H1 (cell line): ENCODE results near the gene RRP1. TPM values are rescaled to one million over a fixed set of nuclear protein-coding genes. Genes with fewer than 3 reads are reported as not detected.
A peak's percentile ranks its signal among the peaks of the same experiment; 100 is the strongest.

Experiments used
- CTCF ChIA-PET: fragments of 300-600 bp; sonication (Branson Sonifier 250); formaldehyde crosslinking; loops from one replicate; lab custom pipeline; 2021; ENCODE audit not compliant: partially characterized antibody; lab: Charles Lee
- POLR2A ChIA-PET: fragments of 300-600 bp; sonication (Branson Sonifier 250); formaldehyde crosslinking; loops from one replicate; lab custom pipeline; 2021; ENCODE audit warnings: inconsistent platforms; ENCODE audit not compliant: partially characterized antibody; lab: Charles Lee
- DNase-seq, 2 experiments: peaks; one replicate each; pipeline versions ENCODE4 v3.0.0 to v3.0.0-alpha.2; 2010 to 2022; ENCODE audit warnings: low spot score in 2 of 2, low read depth in 1 of 2, mixed read lengths in 1 of 2
- FAIRE-seq: peaks from 2 replicates; lab custom pipeline; 2011; peaks lifted over from hg19 to GRCh38; lab: Jason Lieb, UNC
- H2AFZ ChIP-seq: 2 replicates; pipeline ENCODE4 v1.8.1; 2012; ENCODE audit warnings: low read length, inconsistent platforms
- H2AK5ac ChIP-seq: 2 replicates; pipeline ENCODE4 v1.6.1; 2013; ENCODE audit warnings: low read depth, low read length
- H2BK120ac ChIP-seq: replicated peaks from 2 replicates; pipeline ENCODE3; 2013; ENCODE audit warnings: low read depth, low read length, inconsistent platforms
- H2BK12ac ChIP-seq: 2 replicates; pipeline ENCODE4 v1.6.1; 2013; ENCODE audit warnings: low read depth, low read length
- H2BK15ac ChIP-seq: 2 replicates; pipeline ENCODE4 v1.6.1; 2013; ENCODE audit warnings: low read length
- H2BK20ac ChIP-seq: 2 replicates; pipeline ENCODE4 v1.6.1; 2013; ENCODE audit warnings: low read length
- H2BK5ac ChIP-seq: 2 replicates; pipeline ENCODE4 v1.6.1; 2013; ENCODE audit warnings: low read depth, low read length
- H3K14ac ChIP-seq: 2 replicates; pipeline ENCODE4 v1.6.1; 2013; ENCODE audit warnings: inconsistent platforms; ENCODE audit not compliant: insufficient read length
- H3K18ac ChIP-seq: 2 replicates; pipeline ENCODE4 v1.6.1; 2013; ENCODE audit warnings: low read length; ENCODE audit errors: extremely low read depth
- H3K23ac ChIP-seq: 2 replicates; pipeline ENCODE4 v1.6.1; 2013; ENCODE audit warnings: inconsistent platforms; ENCODE audit not compliant: insufficient read length
- H3K23me2 ChIP-seq: 2 replicates; pipeline ENCODE4 v1.6.1; 2013; ENCODE audit warnings: low read depth, low read length
- H3K27ac ChIP-seq: 2 replicates; pipeline ENCODE4 v1.6.1; 2011; ENCODE audit warnings: low read depth, low read length, inconsistent platforms
- H3K27me3 ChIP-seq, 4 experiments: replicated peaks in 1 of 4; 1 replicate in 1 of 4; 2 replicates in 3 of 4; pipeline versions ENCODE4 v1.6.1 to v1.8.1; 2011 to 2013; ENCODE audit warnings: low read length in 3 of 4, mild to moderate bottlenecking in 3 of 4, inconsistent platforms in 2 of 4, mixed read lengths in 2 of 4, moderate library complexity in 1 of 4; ENCODE audit not compliant: control insufficient read depth in 3 of 4, insufficient read depth in 3 of 4; ENCODE audit errors: extremely low read depth in 1 of 4
- H3K36me3 ChIP-seq, 4 experiments: 2 replicates each; pipeline versions ENCODE4 v1.6.1 to v1.8.1; 2011 to 2013; ENCODE audit warnings: mild to moderate bottlenecking in 4 of 4, low read length in 3 of 4, moderate library complexity in 2 of 4, control low read depth in 1 of 4, inconsistent platforms in 1 of 4; ENCODE audit not compliant: insufficient read depth in 4 of 4, control insufficient read depth in 2 of 4
- H3K4ac ChIP-seq: replicated peaks from 2 replicates; pipeline ENCODE3; 2013; ENCODE audit warnings: low read length, low read depth, mixed read lengths, inconsistent platforms; ENCODE audit not compliant: insufficient read length
- H3K4me1 ChIP-seq, 4 experiments: replicated peaks in 1 of 4; 1 replicate in 1 of 4; 2 replicates in 3 of 4; pipeline versions ENCODE4 v1.6.1 to v1.8.1; 2011 to 2013; ENCODE audit warnings: low read length in 3 of 4, inconsistent platforms in 2 of 4, mixed read lengths in 1 of 4; ENCODE audit not compliant: insufficient read depth in 4 of 4, control insufficient read depth in 3 of 4
- H3K4me2 ChIP-seq, 2 experiments: 2 replicates each; pipeline versions ENCODE4 v1.6.1 to v1.8.1; 2011 to 2013; ENCODE audit warnings: low read depth in 2 of 2, low read length in 2 of 2, control low read depth in 1 of 2, inconsistent platforms in 1 of 2, mild to moderate bottlenecking in 1 of 2; ENCODE audit not compliant: insufficient read depth in 1 of 2
- H3K4me3 ChIP-seq, 4 experiments: fragments of 200-600, 300-600 bp in 1 of 4; sonication (generic), shearing (Covaris generic), sonication (Bioruptor Twin) in 1 of 4; 2 replicates each; pipeline versions ENCODE4 v1.5.1 to v1.8.1; 2011 to 2016; ENCODE audit warnings: low read length in 4 of 4, low read depth in 3 of 4, control low read depth in 2 of 4, inconsistent platforms in 2 of 4, mild to moderate bottlenecking in 2 of 4, mixed read lengths in 1 of 4, moderate library complexity in 1 of 4; ENCODE audit not compliant: insufficient read depth in 2 of 4; ENCODE audit errors: extremely low read depth in 1 of 4
- H3K56ac ChIP-seq: replicated peaks from 2 replicates; pipeline ENCODE3; 2013; ENCODE audit warnings: low read depth, mild to moderate bottlenecking, mixed read lengths, low read length, inconsistent platforms; ENCODE audit not compliant: insufficient read length
- H3K79me1 ChIP-seq: 2 replicates; pipeline ENCODE4 v1.6.1; 2013; ENCODE audit warnings: low read depth, low read length, control low read depth
- H3K79me2 ChIP-seq, 2 experiments: 2 replicates each; pipeline versions ENCODE4 v1.6.1 to v1.8.1; 2012 to 2013; ENCODE audit warnings: low read length in 2 of 2, mild to moderate bottlenecking in 2 of 2, inconsistent platforms in 1 of 2; ENCODE audit not compliant: insufficient read depth in 2 of 2, control insufficient read depth in 1 of 2
- H3K9ac ChIP-seq, 4 experiments: replicated peaks in 1 of 4; 1 replicate in 1 of 4; 2 replicates in 3 of 4; pipeline versions ENCODE4 v1.6.1 to v1.8.1; 2011 to 2013; ENCODE audit warnings: low read depth in 3 of 4, low read length in 3 of 4, control low read depth in 2 of 4, mild to moderate bottlenecking in 2 of 4, moderate library complexity in 2 of 4, inconsistent platforms in 1 of 4; ENCODE audit errors: extremely low read depth in 1 of 4
- H3K9me3 ChIP-seq, 2 experiments: 2 replicates each; pipeline versions ENCODE4 v1.6.1 to v1.8.1; 2012 to 2013; ENCODE audit warnings: mild to moderate bottlenecking in 2 of 2, moderate library complexity in 2 of 2, control low read depth in 1 of 2, inconsistent platforms in 1 of 2, low read depth in 1 of 2, low read length in 1 of 2, mixed read lengths in 1 of 2; ENCODE audit not compliant: insufficient read depth in 2 of 2
- H4K20me1 ChIP-seq, 2 experiments: replicated peaks in 1 of 2; 2 replicates each; pipeline versions ENCODE3 to v1.8.1; 2011 to 2013; ENCODE audit warnings: inconsistent platforms in 2 of 2, low read length in 2 of 2, mild to moderate bottlenecking in 1 of 2; ENCODE audit not compliant: insufficient read depth in 2 of 2, control insufficient read depth in 1 of 2
- H4K5ac ChIP-seq: 2 replicates; pipeline ENCODE4 v1.6.1; 2013; ENCODE audit warnings: low read length, low read depth, mixed read lengths, inconsistent platforms; ENCODE audit not compliant: insufficient read length
- H4K8ac ChIP-seq: 2 replicates; pipeline ENCODE4 v1.8.0; 2013; ENCODE audit warnings: mild to moderate bottlenecking, moderate library complexity, low read length, inconsistent platforms; ENCODE audit not compliant: insufficient read depth; ENCODE audit errors: extremely low read depth
- H4K91ac ChIP-seq: replicated peaks from 2 replicates; pipeline ENCODE3; 2013; ENCODE audit warnings: low read length, mixed read lengths, inconsistent platforms; ENCODE audit not compliant: insufficient read length
- BCL11A ChIP-seq, 2 experiments: IDR thresholded peaks; one replicate each; pipeline ENCODE4 v1.6.1; 2011; ENCODE audit warnings: low read depth in 2 of 2, low read length in 2 of 2, mild to moderate bottlenecking in 2 of 2
- CBX5 ChIP-seq: fragments of 300-800, 300-1000 bp; sonication (generic); IDR thresholded peaks from 2 replicates; pipeline ENCODE4 v1.7.1; 2016; ENCODE audit warnings: antibody characterized with exemption, low read length, low read depth
- NRF1 ChIP-seq: IDR thresholded peaks from 2 replicates; pipeline ENCODE4 v1.6.1; 2011; ENCODE audit warnings: mild to moderate bottlenecking, low read depth, low read length, improper control_type of control experiment
- SAP30 ChIP-seq: fragments of 300-600 bp; sonication (generic); IDR thresholded peaks from 2 replicates; pipeline ENCODE4 v1.7.1; 2012; ENCODE audit warnings: low read length, moderate library complexity, mild to moderate bottlenecking, inconsistent platforms; ENCODE audit not compliant: insufficient read depth, insufficient replicate concordance
- SP4 ChIP-seq: IDR thresholded peaks from 2 replicates; pipeline ENCODE4 v1.6.1; 2012; ENCODE audit warnings: low read length, inconsistent platforms
- TAF1 ChIP-seq: IDR thresholded peaks from 2 replicates; pipeline ENCODE4 v1.6.1; 2011; ENCODE audit warnings: mild to moderate bottlenecking, low read depth, low read length
- TEAD4 ChIP-seq: IDR thresholded peaks from 2 replicates; pipeline ENCODE4 v1.6.1; 2012; ENCODE audit warnings: low read depth, low read length, inconsistent platforms, mixed read lengths
- YY1 ChIP-seq: IDR thresholded peaks from 2 replicates; pipeline ENCODE4 v1.6.1; 2011; ENCODE audit warnings: low read depth, mild to moderate bottlenecking, low read length
- ZNF274 ChIP-seq: IDR thresholded peaks from 2 replicates; pipeline ENCODE4 v1.7.0; 2012; ENCODE audit warnings: low read length, borderline replicate concordance; ENCODE audit errors: extremely low read depth
- WGBS, 2 experiments: shearing (Covaris generic) in 1 of 2; methylation state at CpG; one replicate each; pipeline versions ENCODE4 v1.1.6 to v1.1.7; 2013 to 2015; ENCODE audit warnings: low lambda C conversion rate in 2 of 2, mixed read lengths in 2 of 2, inconsistent platforms in 1 of 2, low coverage in 1 of 2, missing lambda C conversion rate in 1 of 2; ENCODE audit not compliant: insufficient replicate concordance in 2 of 2, insufficient coverage in 1 of 2, insufficient read length in 1 of 2; ENCODE audit errors: extremely low coverage in 1 of 2, missing lambda C conversion rate in 1 of 2; 5-methylcytosine and 5-hydroxymethylcytosine counted together
- polyA plus RNA-seq, 7 experiments: library from polyadenylated mRNA; depleted of rRNA in 3 of 7; stranded (reverse) in 5 of 7; unstranded in 2 of 7; fragments of >200 nt in 5 of 7; fragments of 200-250 nt in 2 of 7; gene quantifications; 1 replicate in 5 of 7; 2 replicates in 1 of 7; 4 replicates in 1 of 7; pipeline versions ENCODE4 v1.2.1 to v1.2.3, GENCODE V29; 2011 to 2013; ENCODE audit warnings: missing spikeins in 2 of 7, mixed read lengths in 2 of 7
- total RNA-seq: library from RNA; stranded (reverse); fragmentation: NEBNext Ultra II Directional; extraction: Animal tissue kit (Norgen Biotek cat#: 25700); gene quantifications from 2 replicates; pipeline ENCODE4 v1.2.1, GENCODE V29; 2021

Gene RRP1
- total and polyA plus RNA-seq, 2 of the 8 experiments (the other 6 are each of a cell fraction or from before 2014, with no cell fraction given) = 11.6 to 55.2 TPM

DNA sequence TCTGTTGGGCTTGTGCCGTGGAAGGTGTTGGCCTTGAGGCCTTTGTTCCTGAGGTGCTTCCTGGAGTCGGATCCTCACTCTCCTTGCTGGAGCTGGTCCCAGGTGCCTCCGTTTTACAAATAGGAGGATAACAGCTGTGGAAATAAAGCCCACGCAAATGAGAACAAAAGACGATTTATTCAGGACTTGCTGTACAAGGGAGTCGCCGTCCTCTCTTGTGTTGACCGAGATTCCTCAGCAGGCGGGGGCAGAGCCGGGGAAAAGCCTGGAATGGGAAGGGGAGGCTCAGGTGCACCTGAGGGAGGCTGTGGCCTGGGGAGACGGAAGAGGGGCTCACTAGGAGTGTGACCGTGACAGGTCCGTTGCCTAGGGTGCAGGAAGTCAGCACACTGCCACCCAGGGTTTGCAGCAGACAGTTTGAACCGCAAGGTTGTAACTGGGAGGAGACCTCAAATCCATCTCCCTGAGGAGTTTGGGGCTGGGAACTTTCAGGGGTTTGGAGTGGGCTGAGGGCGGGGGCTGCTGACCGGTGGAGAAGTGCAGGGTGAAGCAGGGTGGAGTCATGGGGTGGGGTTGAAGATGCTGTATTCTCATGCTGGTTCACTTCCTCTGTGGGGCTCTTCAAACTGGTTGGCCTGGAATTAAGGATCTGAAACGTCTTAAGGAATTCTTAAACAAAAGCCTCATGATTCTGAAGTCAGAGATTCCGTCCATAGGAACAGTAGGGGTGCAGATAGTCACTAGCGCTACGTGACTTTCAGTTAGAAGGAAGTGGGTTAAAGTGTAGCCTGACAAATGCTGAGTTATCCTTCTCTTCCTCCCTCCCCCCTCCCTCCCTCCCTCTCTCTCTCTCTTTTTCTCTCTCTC, 10.7 kb upstream of the RRP1 start:
- no peak overlapping the region for H2AK5ac ChIP-seq
- H3K4me2 ChIP-seq = peak overlapping the region; percentile 0 to 9; a peak in 1 of 4 replicates
- H3K36me3 ChIP-seq = peaks cover 5 to 7% (median 7%) of the 10 kb centered on the region in 4 experiments; a peak in 5 of 8 replicates
- no peaks in the 10 kb centered on the region for H3K9me3 ChIP-seq
- 0 out of 2 replicates have a peak overlapping the region, but pooled peaks have one; percentile 5 for H3K27ac ChIP-seq
- no peak overlapping the region for H2BK15ac ChIP-seq
- no peak overlapping the region for H3K23ac ChIP-seq
- no peak for FAIRE-seq
- H4K91ac ChIP-seq = no peak overlapping the region
- no peak for DNase-seq
- no peak overlapping the region for H2BK120ac ChIP-seq
- POLR2A ChIA-PET = interaction anchor here (0.9 to 1.9 kb wide), 2 partner anchors 11 to 12 kb away, joined by 4 to 5 read pairs; partner anchors contain the start of gene RRP1
- H3K9ac ChIP-seq = no peak overlapping the region
- peak overlapping the region; percentile 73; the same call in 1 of the 2 replicates for H2BK5ac ChIP-seq
- H4K20me1 ChIP-seq = peaks cover 0 to 6% of the 10 kb centered on the region in 2 experiments
- H3K56ac ChIP-seq = no peak overlapping the region
- 72% methylated on average over 20 of the region's 20 CpGs; no CpG with 5 or more reads in 1 of the 2 experiments for WGBS, 2 experiments
- H3K27me3 ChIP-seq = no peaks in the 10 kb centered on the region
- H2BK12ac ChIP-seq = peak overlapping the region; percentile 77; the same call in 1 of the 2 replicates
- H3K14ac ChIP-seq = no peak overlapping the region
- H3K18ac ChIP-seq = no peak overlapping the region; the same call in 1 of the 2 replicates
- peaks cover 4% of the 10 kb centered on the region; the same call in 1 of the 2 replicates for H3K23me2 ChIP-seq
- 0 out of 8 replicates have a peak overlapping the region, but pooled peaks of 1 of the 4 experiments have one; percentile 5 for H3K4me3 ChIP-seq
- H4K5ac ChIP-seq = no peak overlapping the region
- no peak overlapping the region for H2BK20ac ChIP-seq
- no peaks in the 10 kb centered on the region; the same call in 1 of the 2 replicates for H3K79me1 ChIP-seq
- peaks cover 0 to 9% (median 4%) of the 10 kb centered on the region in 4 experiments; a peak in 5 of 7 replicates for H3K4me1 ChIP-seq
- H4K8ac ChIP-seq = peak overlapping the region; percentile 75; the same call in 1 of the 2 replicates
- TF ChIP-seq SP4 (no peak), TAF1 (no peak), BCL11A (IDR thresholded peaks at IDR 0.05; ENCODE audit: low read depth in 2 of 2, low read length in 2 of 2) (no peak), NRF1 (no peak), TEAD4 (no peak), YY1 (no peak), CBX5 (no peak), SAP30 (no peak), ZNF274 (no peak)
- H3K4ac ChIP-seq = no peak overlapping the region
- no peak overlapping the region for H2AFZ ChIP-seq
- CTCF ChIA-PET = interaction anchor here (0.6 to 1.8 kb wide), 3 partner anchors 10 to 106 kb away, joined by 3 to 6 read pairs (median 4); no protein-coding TSS in a partner anchor
- peaks cover 0 to 19% of the 10 kb centered on the region in 2 experiments; a peak in 1 of 4 replicates for H3K79me2 ChIP-seq
